Activated naive CD4-positive, alpha-beta T cell treated with anti-CD3 and anti-CD28 coated beads, Interleukin-2, amount 50 U/mL, for 24 hours (primary cell): ENCODE measurements around the gene DPP6.

Experiments used
- H3K27ac Mint-ChIP-seq: one replicate; pipeline ENCODE4 v1.8.0; 2021; ENCODE audit warnings: mild to moderate bottlenecking, mixed read lengths
- H3K27me3 Mint-ChIP-seq: one replicate; pipeline ENCODE4 v1.8.0; 2021; ENCODE audit warnings: mixed read lengths
- H3K36me3 Mint-ChIP-seq: one replicate; pipeline ENCODE4 v1.8.0; 2021; ENCODE audit warnings: mixed read lengths
- H3K4me1 Mint-ChIP-seq: one replicate; pipeline ENCODE4 v1.8.0; 2021; ENCODE audit warnings: mixed read lengths
- H3K4me3 Mint-ChIP-seq: one replicate; pipeline ENCODE4 v1.8.0; 2021; ENCODE audit warnings: mild to moderate bottlenecking, mixed read lengths
- H3K9me3 Mint-ChIP-seq: one replicate; pipeline ENCODE4 v1.8.0; 2021; ENCODE audit warnings: mixed read lengths

Gene DPP6

DNA sequence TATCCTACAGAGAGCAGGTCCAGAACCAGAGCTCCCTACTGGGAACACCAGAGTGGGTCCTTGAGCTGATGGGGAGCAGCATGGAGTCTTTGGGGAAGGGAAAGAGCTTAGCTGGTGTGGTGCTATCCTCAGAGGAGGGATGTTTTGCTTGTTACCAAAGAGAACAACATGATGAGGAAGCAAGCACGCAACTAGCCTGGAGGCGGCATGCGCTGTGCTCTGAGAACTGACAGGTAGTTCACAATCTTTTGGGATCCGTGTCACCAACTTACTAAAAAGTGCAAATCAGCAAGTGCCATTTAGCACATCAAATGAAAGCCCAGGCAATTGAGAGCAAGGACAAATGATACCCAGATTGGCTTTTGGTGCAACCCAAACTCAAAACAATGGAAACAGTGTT lies 257.9 kb downstream of the DPP6 start:
- H3K4me3 Mint-ChIP-seq, result no peak overlapping the region
- H3K27me3 Mint-ChIP-seq, result peaks cover 3% of the 10 kb centered on the region
- H3K27ac Mint-ChIP-seq, result no peak overlapping the region
- no peaks in the 10 kb centered on the region for H3K9me3 Mint-ChIP-seq
- no peaks in the 10 kb centered on the region for H3K4me1 Mint-ChIP-seq
- H3K36me3 Mint-ChIP-seq, result no peaks in the 10 kb centered on the region

DNA sequence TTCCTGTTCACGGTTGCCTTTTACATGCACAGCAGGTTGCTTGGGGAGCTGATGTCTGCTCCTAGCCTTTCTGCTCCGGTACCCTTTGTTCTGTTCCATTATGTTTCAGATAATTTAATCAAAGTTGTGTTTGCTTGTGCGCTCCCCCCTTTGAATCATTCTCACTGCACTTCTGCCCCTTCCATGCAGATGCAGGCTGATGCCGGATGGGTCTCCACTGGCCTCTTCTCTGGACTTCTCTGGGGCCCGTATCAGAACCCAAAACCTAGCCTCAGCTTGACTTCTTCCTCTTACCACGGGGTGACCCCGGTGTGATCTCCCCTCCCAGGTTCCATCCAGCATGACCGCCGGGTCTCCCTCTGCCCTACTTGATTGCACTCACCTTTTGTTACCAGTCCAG lies 272.0 kb downstream of the DPP6 start:
- Mint-ChIP-seq H3K27ac (no peak overlapping the region), H3K9me3 (peaks cover 8% of the 10 kb centered on the region), H3K36me3 (no peaks in the 10 kb centered on the region), H3K4me1 (no peaks in the 10 kb centered on the region), H3K27me3 (no peaks in the 10 kb centered on the region), H3K4me3 (no peak overlapping the region)

DNA sequence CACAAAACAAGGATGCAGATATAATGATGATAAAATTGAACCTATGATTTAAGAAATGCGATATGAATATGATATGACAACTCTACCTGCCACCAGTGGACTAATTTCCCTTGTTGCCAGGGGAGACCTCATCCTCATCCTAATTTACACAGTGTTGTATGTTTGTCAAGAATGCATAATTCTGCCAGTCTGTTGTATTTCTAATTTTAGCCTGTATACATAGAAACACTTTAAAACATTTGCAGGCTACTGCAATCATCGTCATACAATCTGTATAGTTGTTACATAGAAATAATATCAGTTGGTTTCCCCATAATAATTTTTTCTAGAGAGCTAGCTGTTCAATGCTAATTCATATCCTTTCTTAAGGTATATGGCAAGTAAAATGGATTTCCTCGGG lies 274.2 kb downstream of the DPP6 start:
- peaks cover 8% of the 10 kb centered on the region for H3K9me3 Mint-ChIP-seq
- H3K27ac Mint-ChIP-seq, result no peak overlapping the region
- no peaks in the 10 kb centered on the region for H3K27me3 Mint-ChIP-seq
- H3K4me1 Mint-ChIP-seq, result no peaks in the 10 kb centered on the region
- no peak overlapping the region for H3K4me3 Mint-ChIP-seq
- no peaks in the 10 kb centered on the region for H3K36me3 Mint-ChIP-seq

DNA sequence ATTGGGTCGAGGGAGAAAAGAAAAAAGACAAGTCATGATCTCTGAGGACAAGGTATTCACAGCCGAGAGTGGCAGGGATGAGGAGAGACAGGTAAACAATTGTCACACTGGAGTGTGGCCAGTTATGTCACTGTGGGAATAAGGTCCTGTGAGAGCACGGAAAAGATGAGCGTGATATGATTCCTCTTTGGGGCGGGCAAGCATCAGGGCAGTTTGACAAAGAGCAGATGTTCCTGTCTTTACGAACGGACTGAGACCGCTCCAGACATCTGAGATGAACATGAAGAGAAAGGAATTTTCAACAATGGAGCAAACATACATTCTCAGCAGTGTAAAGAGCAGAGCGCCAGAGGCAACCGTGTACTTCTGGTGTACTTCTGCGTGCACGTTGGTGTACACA lies 278.1 kb downstream of the DPP6 start:
- Mint-ChIP-seq H3K4me3 (no peak overlapping the region), H3K27me3 (no peaks in the 10 kb centered on the region), H3K4me1 (no peaks in the 10 kb centered on the region), H3K36me3 (no peaks in the 10 kb centered on the region), H3K27ac (no peak overlapping the region), H3K9me3 (peaks cover 8% of the 10 kb centered on the region)

DNA sequence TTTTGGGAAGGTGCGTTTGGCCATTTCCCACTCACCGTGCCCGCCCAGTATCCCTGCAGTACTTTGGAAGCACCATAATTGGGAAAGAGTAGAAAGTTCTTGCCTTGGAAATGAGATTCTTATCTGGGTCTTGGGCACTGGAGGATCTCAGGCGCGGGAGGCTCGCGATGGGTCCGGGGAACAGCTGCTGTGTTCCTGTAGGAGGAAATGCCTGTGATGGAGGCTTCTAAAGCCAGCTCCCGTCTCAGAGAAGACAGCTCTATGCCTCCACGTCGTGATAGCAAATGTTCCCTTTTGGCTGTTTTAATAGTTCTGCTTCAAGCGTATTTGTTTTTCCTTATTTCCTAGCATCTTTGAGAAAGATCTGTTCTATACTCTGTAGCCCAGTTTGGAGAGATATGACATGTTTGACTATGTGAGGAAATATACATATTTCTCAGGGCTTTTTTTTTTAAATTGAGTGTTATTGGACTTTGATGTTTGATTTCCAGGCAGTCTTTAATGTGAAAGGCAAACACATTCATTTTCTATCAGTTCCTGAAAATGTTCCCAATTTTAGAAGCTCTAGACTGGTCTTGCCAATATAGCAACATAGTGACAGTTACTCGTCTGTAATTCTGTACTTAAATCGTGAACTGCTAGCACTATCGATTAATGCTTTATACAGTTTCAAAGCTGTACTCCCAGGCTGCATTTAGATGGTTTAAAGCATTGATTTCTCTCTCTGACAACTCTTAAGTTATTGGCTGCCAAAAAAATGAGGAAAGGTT lies 280.8 kb downstream of the DPP6 start:
- Mint-ChIP-seq H3K27ac (no peak overlapping the region), H3K27me3 (no peaks in the 10 kb centered on the region), H3K36me3 (no peaks in the 10 kb centered on the region), H3K9me3 (peaks cover 6% of the 10 kb centered on the region), H3K4me1 (no peaks in the 10 kb centered on the region), H3K4me3 (no peak overlapping the region)

DNA sequence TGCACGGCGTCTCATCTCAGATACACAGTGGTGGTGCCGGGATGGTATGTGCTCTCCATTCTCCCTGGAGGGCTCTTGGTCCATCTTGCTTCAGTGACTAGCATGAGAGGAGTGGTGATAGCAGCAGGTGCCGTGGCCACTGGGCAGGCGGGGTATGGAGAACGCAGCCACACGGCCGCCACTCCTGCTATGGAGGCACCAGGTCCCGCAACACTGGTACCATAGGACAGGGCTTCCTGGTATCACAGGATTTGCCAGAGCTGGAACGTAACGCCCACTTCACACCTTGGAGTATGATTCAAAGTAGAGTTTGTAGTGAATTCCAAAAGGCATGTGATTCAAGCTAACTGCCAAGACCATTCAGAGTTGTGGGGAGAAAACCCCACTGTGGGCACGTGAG lies 284.1 kb downstream of the DPP6 start:
- Mint-ChIP-seq H3K27me3 (no peaks in the 10 kb centered on the region), H3K36me3 (no peaks in the 10 kb centered on the region), H3K9me3 (no peaks in the 10 kb centered on the region), H3K27ac (no peak overlapping the region), H3K4me1 (no peaks in the 10 kb centered on the region), H3K4me3 (no peak overlapping the region)

DNA sequence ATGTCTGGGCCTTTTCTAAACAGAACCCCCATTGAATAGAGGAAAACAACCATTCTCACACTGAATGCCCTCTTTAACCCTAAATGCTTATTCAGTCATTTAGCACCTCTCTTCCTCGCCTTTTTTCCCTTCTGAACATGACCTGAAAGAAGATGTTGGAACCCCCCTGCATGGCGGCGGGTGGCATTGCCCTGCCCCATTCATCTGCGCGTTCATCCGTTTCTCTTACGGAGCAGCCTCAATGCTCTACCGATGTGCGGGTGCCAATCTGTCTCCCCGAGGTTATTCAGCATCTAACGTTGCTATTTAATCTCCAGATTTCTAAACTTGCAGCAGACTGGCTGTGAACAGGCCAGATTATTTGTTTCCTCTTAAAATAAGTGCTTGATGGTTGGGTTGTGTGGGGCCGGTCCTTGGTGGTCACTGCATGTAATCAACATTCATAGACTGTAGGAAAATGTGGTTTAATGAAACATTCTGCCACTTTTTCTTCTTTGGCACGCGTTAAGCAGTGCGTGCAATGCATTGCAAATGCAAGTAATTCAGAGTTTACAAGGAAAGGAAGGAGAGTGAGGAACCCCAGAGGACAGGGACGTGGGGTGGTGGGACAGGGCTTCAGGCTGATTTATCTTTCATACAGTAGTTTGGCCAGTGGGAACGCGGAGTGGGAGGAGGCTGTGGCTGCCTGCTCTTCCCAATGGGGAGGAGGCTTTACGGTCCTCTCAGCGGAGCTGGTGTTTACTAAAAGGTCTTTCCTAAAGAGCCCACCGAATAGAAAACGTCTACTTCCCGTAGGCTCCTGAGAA lies 286.7 kb downstream of the DPP6 start:
- no peaks in the 10 kb centered on the region for H3K9me3 Mint-ChIP-seq
- no peaks in the 10 kb centered on the region for H3K27me3 Mint-ChIP-seq
- no peak overlapping the region for H3K4me3 Mint-ChIP-seq
- H3K36me3 Mint-ChIP-seq, result no peaks in the 10 kb centered on the region
- no peaks in the 10 kb centered on the region for H3K4me1 Mint-ChIP-seq
- H3K27ac Mint-ChIP-seq, result no peak overlapping the region

DNA sequence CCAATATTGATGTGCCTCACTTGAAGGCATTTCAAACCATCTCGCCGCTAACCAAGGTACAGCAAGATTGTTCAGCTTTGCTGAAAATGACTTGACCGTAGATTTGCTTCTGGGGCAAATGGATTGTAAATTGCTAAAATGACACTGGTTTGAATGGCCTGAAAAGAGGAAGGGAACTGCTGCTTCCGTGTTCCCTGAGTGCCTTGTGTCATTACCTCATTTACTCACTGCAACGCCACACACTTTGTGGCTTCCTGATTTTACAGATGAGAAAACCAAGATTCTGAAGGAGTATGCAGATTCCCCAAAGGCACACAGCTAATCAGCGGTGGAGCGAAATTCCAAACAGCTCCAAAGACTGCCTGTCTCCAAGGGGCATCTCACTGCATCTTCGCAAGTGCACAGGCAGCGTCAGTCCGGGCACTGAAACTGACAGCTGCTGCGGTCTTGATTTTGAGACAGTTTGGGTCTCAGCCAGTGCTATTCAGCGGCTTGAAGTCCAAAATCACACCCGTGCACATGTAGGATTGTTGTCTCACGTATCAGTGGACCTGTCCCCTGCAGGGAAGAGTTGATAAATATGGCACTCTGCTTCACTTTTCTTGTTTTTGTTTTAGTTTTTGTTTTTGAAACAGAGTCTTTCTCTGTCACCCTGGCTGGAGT lies 290.9 kb downstream of the DPP6 start:
- no peaks in the 10 kb centered on the region for H3K27me3 Mint-ChIP-seq
- no peaks in the 10 kb centered on the region for H3K36me3 Mint-ChIP-seq
- H3K4me3 Mint-ChIP-seq, result no peak overlapping the region
- H3K27ac Mint-ChIP-seq, result no peak overlapping the region
- H3K4me1 Mint-ChIP-seq, result no peaks in the 10 kb centered on the region
- no peaks in the 10 kb centered on the region for H3K9me3 Mint-ChIP-seq

DNA sequence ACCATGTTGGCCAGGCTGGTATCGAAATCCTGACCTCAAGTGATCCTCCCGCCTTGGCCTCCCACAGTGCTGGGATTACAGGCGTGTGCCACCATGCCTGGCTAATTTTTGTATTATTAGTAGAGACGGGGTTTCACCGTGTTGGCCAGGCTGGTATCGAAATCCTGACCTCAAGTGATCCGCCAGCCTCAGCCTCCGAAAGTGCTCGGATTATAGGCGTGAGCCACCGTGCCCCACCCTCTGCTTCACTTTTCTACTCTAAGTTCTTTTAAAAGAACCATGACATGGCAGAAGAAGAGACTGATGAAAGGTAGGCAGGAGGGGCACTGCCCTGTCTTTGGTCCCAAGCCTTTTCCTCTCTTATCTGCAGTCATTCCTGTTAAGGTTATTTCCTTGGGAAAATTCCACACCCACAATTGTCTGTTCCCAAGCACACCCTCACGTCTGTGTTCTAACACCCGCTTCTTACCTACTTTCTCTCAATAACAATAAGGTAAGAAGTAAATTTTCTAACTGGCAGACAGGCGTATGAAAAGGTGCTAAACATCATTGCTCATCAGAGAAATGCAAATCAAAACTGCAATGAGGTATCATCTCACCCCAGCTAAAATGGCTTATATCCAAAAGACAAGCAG lies 291.7 kb downstream of the DPP6 start:
- Mint-ChIP-seq H3K27ac (no peak overlapping the region), H3K4me1 (no peaks in the 10 kb centered on the region), H3K4me3 (no peak overlapping the region), H3K9me3 (peaks cover 7% of the 10 kb centered on the region), H3K27me3 (no peaks in the 10 kb centered on the region), H3K36me3 (no peaks in the 10 kb centered on the region)

DNA sequence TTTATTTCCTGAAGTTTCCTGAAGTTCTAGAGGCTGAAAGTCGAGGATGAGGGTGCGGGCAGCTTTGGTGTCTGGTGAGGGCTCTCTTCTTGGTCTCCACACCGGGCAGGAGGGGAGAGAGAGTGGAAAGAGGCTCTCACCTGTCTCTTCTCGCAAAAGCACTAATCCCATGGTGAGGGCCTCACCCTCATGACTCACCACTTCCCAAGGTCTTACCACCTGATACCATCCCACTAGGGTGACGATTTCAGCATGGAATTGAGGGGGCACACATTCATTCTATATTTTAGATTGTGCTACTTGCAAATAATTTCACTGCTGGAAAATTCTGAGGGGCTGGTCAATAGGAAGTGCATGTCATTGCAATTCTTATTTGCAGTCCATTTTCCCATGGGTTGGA lies 292.9 kb downstream of the DPP6 start:
- H3K36me3 Mint-ChIP-seq, result no peaks in the 10 kb centered on the region
- H3K4me1 Mint-ChIP-seq, result no peaks in the 10 kb centered on the region
- H3K4me3 Mint-ChIP-seq, result no peak overlapping the region

DNA sequence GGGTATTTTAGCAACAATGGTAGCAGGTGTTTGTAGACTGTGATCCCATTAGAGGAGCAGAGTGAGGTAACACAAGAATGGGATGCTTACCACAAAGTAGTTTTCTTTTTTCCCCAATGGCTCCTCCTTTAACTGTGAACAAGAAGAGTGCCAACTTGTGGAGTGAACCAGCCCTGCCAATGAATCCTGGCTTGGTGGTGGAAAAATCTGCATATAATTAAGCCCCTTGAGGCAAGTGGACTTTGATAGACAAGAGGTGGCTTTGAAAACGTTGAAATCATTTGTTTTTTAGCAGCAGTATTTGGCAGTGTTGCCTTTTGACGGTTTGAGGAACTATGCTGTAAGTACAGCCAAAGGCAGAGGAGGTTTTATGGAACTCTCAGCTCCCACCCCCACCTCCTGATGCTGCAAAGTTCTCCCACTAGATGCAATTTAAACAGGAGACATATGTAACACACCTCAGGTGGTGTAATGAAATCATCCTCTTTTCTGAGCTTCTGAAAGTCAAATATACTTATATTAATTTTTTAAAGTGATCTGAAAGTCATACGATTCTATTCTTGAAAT lies 295.6 kb downstream of the DPP6 start:
- H3K36me3 Mint-ChIP-seq, result no peaks in the 10 kb centered on the region
- no peaks in the 10 kb centered on the region for H3K27me3 Mint-ChIP-seq
- H3K27ac Mint-ChIP-seq, result no peak overlapping the region
- peaks cover 18% of the 10 kb centered on the region for H3K9me3 Mint-ChIP-seq
- H3K4me3 Mint-ChIP-seq, result no peak overlapping the region
- no peaks in the 10 kb centered on the region for H3K4me1 Mint-ChIP-seq

More for the DNA sequence above, 292.9 kb downstream of the DPP6 start:
- Mint-ChIP-seq H3K27ac (no peak overlapping the region), H3K27me3 (no peaks in the 10 kb centered on the region), H3K9me3 (peaks cover 11% of the 10 kb centered on the region)

DNA sequence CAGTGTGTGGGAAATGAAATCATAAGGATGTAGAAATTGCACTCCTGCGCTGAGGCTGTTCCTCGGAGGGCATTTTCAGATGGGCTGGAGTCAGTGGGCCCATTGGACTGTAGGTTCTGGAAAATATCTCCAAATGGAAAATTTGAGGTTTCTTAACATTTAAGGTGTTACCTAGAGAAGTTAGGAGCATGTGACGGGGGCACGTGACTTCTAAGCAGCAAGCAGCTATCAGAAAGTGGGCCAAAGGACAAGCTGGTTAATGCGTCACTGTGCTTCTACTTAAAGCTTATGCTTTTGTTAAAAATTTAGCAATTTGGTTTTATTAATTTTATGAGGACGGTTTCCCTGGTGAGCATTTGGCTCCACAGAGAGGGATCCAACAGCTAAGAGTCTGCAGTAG lies 298.7 kb downstream of the DPP6 start:
- Mint-ChIP-seq H3K4me3 (no peak overlapping the region), H3K9me3 (peaks cover 28% of the 10 kb centered on the region), H3K27ac (no peak overlapping the region), H3K4me1 (no peaks in the 10 kb centered on the region), H3K27me3 (no peaks in the 10 kb centered on the region), H3K36me3 (no peaks in the 10 kb centered on the region)

DNA sequence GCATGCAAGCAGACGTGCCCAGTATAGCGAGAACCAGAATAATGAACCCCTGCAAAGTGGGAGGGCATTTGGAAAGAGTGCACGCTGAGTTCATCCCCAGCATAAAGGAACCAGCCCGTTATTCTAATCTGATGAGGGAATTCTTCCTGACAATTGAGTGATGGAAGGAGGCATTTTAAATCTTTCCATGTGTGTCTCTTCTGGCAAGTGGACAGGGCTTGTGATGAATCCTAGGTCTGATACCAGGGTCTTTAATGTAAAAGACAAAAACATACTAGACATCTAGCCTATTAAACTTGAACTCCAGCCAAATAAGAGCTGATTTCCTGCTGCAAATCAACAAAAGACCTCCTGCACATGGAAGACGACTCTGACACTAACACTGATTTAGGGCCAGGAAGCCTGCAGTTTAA lies 301.2 kb downstream of the DPP6 start:
- no peaks in the 10 kb centered on the region for H3K27me3 Mint-ChIP-seq

DNA sequence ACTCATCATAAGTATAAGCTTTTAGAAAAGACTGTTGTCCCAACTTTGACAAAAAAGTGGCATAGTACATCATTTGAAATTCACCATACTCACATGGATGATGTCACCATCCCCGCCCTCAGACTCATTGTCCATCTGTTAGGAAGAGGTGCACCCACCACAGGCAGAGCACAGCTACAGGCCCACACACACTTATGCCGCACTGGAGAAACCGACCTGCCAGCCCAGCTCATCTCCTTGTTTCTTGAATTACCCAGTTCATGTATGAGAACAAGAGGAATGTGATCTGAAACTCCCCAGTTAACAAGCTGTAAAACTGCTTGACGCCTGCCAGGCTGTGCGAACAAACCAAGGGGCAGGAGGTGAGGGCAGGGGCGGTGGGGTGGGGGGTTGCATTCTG lies 312.0 kb downstream of the DPP6 start:
- Mint-ChIP-seq H3K36me3 (no peaks in the 10 kb centered on the region), H3K9me3 (no peaks in the 10 kb centered on the region), H3K4me3 (no peak overlapping the region), H3K4me1 (no peaks in the 10 kb centered on the region), H3K27me3 (no peaks in the 10 kb centered on the region), H3K27ac (no peak overlapping the region)

More for the DNA sequence above, 301.2 kb downstream of the DPP6 start:
- Mint-ChIP-seq H3K9me3 (peaks cover 25% of the 10 kb centered on the region), H3K27ac (no peak overlapping the region), H3K4me3 (no peak overlapping the region), H3K36me3 (no peaks in the 10 kb centered on the region), H3K4me1 (no peaks in the 10 kb centered on the region)

DNA sequence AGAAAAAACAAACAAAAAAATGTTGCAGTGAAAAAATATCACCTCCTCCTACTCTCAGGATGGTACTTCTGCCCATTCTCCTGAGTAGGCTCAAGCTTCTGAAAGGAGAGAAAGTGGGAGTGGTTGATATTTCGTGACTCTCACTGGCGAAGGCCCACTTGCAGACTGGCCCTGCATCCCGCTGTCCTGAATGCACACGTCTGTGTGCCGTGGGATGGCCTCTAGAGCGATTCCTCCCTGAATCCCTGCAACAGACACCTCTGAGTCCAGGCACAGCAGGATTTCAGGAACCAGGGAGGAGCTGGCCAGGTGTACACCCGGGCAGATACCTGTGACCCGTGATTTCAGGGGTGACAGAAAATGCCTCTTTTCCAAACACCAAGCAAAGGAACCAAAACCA lies 319.2 kb downstream of the DPP6 start:
- no peaks in the 10 kb centered on the region for H3K9me3 Mint-ChIP-seq
- no peaks in the 10 kb centered on the region for H3K4me1 Mint-ChIP-seq
- H3K4me3 Mint-ChIP-seq, result no peak overlapping the region

More for the DNA sequence above, 319.2 kb downstream of the DPP6 start:
- no peaks in the 10 kb centered on the region for H3K36me3 Mint-ChIP-seq
- peaks cover 1% of the 10 kb centered on the region for H3K27me3 Mint-ChIP-seq
- H3K27ac Mint-ChIP-seq, result no peak overlapping the region
